GM19395 (cell line): ENCODE results near the gene UGT1A8.
"Not testable (repeated sequence)": the region's sequence is repeated elsewhere in the genome, so short reads cannot be mapped to it uniquely, and the experiment has no call there.

ENCODE experiments used
- ATAC-seq: cut with Tn5 transposase; IDR thresholded peaks from one replicate; pipeline ENCODE4 v1.9.1; 2021; ENCODE audit warnings: mild to moderate bottlenecking, moderate library complexity; ENCODE audit not compliant: unreplicated experiment

The UGT1A8 gene

DNA sequence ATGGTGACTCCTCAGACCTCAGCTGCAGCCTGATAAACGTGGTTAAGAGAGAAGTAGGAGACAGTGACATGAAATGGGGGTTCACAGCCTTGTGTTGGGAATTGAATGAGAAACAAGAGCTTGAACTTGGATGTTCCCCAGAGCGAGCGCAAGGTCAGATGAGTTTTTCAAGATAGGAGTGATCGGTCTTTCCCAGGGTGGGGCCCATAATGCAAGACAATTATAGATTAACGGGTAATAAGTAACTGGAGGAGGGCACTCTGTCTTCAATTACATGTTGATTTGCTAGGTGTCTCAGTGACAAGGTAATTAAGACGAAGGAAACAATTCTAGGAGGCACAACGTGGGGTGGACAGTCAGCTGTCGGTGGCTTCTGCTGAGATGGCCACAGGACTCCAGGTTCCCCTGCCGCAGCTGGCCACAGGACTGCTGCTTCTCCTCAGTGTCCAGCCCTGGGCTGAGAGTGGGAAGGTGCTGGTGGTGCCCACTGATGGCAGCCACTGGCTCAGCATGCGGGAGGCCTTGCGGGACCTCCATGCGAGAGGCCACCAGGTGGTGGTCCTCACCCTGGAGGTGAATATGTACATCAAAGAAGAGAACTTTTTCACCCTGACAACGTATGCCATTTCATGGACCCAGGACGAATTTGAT, 95.3 kb downstream of the UGT1A8 start, which contains the start of gene UGT1A5:
UGT1A5 (plus strand) TSS at position 297 of the 651 bp plus-strand sequence; CDS start at position 382, 85 bp downstream.
- no peak for ATAC-seq

DNA sequence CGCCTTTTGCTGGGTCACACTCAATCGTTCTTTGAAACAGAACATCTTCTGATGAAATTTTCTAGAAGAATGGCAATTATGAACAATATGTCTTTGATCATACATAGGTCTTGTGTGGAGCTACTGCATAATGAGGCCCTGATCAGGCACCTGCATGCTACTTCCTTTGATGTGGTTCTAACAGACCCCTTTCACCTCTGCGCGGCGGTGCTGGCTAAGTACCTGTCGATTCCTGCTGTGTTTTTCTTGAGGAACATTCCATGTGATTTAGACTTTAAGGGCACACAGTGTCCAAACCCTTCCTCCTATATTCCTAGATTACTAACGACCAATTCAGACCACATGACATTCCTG, 95.8 kb downstream of the UGT1A8 start:
- no peak for ATAC-seq

DNA sequence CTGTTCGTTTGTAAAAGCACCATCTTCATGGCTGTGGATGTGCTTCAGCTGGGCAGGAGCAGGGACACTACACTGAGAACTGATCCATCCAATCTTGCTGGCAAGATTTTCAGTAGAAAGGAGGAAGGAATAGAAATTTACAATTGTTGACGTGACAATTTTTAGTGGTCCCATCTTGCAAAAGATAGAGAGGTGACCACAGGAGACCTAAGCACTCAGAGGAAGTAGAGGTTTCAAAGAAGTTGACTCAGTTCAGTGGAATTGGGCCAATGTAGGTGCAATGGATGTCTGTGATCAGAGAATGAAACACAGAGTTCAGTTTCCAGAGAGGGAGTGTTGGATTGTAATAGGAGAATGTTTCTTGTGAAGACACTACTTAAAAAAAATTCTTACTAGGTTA, 96.7 kb downstream of the UGT1A8 start:
- ATAC-seq = no peak

DNA sequence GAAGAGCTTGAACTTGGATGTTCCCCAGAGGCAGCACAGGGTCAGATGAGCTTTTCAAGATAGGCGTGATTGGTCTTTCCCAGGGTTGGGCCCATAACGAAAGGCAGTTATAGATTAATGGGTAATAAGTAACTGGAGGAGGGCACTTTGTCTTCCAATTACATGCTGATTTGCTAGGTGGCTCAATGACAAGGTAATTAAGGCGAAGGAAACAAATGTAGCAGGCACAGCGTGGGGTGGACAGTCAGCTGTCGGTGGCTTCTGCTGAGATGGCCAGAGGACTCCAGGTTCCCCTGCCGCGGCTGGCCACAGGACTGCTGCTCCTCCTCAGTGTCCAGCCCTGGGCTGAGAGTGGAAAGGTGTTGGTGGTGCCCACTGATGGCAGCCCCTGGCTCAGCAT, 101.1 kb downstream of the UGT1A8 start, which contains the start of gene UGT1A4:
UGT1A4 (plus strand) TSS at position 185 of the 400 bp plus-strand sequence; CDS start at position 270, 85 bp downstream.
- ATAC-seq = no peak

DNA sequence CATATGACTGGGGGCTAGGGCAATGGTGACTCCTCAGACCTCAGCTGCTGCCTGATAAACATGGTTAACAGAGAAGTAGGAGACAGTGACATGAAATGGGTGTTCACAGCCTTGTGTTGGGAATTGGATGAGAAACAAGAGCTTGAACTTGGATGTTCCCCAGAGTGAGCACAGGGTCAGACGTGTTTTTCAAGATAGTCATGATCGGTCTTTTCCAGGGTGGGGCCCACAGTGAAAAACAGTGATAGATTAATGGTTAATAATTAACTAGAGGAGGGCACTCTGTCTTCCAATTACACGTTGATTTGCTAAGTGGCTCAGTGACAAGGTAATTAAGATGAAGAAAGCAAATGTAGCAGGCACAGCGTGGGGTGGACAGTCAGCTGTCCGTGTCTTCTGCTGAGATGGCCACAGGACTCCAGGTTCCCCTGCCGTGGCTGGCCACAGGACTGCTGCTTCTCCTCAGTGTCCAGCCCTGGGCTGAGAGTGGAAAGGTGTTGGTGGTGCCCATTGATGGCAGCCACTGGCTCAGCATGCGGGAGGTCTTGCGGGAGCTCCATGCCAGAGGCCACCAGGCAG, 111.4 kb downstream of the UGT1A8 start, which contains the start of gene UGT1A3:
UGT1A3 (plus strand) TSS at position 320 of the 579 bp plus-strand sequence; CDS start at position 405, 85 bp downstream.
- no peak for ATAC-seq

DNA sequence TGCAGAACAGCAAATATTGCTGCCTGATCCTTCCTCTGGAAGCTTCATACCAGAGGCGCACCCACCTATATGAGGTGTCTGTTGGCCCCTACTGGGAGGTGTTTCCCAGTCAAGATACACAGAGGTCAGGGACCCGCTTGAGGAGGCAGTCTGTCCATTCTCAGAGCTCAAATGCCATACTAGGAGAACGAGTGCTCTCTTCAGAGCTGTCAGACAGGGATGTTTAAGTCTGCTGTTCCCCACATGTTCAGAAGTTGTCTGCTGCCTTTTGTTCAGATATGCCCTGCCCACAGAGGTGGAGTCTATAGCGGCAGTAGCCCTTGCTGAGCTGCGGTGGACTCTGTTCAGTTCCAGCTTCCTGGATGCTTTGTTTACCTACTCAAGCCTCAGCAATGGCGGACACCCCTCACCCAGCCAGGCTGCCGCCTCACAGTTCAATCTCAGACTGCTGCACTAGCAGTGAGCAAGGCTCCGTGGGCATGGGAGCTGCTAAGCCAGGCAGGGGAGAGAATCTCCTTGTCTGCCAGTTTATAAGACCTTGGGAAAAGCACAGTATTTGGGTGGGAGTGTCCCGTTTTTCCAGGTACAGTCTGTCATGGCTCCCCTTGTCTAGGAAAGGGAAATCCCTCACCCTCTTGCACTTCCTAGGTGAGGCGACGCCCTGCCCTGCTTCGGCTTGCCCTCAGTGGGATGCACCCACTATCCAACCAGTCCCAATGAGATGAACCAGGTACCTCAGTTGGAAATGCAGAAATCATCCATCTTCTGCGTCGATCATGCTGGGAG, 119.6 kb downstream of the UGT1A8 start:
- ATAC-seq = not testable (repeated sequence)

DNA sequence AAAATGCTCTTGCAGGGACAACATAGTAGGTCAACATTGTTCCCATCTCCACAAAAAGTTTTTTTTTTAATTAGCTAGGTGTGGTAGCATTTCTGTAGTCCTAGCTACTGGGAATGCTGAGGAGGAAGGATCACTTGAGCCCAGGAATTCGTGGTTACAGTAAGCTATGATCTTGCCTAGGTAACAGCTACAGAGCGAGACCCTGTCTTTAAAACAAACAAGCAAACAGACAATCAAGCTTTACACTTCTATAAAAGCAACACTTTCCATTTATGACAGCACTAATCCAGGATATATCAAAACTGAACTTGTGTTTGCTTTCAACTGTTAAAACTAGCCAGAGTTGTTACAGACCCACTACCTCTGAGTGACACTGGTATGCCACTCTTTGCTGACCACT, 123.4 kb downstream of the UGT1A8 start:
- ATAC-seq = no peak

DNA sequence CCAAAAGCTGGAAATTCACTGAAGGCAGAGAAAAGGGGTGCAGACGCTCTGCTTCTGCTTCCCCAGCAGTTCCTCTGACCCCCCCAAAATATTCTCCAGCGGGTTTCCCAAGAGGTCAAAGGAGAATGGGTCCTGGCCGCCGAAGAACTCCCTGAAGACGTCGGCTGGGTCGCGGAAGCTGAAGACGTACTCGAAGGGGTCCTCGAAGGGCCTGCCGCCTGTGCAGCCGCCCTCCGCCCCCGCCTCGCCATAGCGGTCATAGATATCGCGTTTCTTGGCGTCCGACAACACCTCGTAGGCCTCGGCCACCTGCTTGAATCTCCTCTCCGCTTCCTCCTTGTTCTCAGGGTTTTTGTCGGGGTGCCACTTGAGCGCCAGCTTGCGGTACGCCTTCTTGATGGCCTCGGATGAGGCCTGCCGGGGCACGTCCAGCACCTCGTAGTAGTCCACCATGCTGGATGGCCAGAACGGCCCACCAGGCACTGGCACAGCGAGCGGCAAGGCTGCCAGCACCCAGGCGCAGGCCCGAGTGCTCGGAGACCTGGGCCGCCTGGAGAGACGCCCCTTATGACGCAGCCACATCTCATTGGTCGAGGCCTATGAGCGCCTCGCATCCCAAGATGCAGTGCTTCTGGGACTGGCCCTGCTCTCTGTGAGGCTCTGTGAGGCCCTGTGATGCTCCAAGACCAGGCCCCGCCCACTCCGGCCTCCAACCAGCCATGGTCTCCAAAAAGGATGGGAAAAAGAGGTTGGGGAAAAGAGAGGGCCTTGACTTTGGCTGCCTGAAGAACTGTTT, 126.2 kb downstream of the UGT1A8 start:
- no peak for ATAC-seq

DNA sequence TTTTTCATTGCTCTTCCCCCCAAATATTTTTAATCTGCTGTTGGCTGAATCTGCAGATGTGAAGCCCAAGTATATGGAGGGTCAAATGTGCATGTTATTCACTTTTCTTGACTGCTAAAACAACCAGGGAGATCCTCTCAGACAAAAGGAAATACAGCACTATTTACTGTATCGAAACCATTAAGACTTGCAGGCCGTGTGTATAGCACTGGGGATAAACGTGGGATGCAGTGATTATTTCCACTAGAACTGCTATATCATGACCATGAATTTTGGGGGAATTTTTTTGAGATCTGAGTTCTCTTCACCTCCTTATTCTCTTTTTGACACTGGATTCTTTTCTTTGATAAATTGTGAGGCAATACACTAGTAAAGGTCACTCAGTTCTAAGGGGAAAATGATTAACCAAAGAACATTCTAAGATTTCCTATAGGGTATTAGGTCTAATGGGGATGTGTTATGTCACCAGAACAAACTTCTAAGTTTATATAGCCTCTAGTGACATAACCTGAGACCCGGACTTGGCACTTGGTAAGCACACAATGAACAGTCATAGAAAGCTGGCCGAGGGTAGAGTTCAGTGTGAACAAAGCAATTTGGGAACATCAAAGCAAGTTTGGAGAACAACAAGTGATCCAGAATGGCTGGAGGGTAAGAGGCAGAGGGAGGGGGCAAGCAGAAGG, 127.8 kb downstream of the UGT1A8 start:
- ATAC-seq = no peak

DNA sequence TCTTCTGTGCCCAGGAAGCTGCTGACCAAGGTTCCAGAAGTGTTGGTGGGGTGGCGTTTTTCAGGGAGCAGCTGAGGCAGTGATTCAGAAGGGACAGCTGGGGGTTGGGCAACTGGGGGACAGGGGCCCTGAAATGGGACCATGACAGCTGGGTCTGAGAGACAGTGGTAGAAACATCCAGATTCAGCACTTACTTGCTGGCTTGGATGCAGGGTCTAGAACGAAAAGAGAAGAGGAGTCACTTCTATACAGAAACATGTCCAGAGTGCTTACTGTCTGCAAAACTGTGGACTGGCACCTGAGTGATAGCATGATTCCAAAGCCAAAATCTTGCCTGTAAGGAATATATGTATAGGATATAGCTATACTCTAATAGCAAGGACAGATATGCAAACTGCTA, 128.4 kb downstream of the UGT1A8 start:
- ATAC-seq = not testable (repeated sequence)

DNA sequence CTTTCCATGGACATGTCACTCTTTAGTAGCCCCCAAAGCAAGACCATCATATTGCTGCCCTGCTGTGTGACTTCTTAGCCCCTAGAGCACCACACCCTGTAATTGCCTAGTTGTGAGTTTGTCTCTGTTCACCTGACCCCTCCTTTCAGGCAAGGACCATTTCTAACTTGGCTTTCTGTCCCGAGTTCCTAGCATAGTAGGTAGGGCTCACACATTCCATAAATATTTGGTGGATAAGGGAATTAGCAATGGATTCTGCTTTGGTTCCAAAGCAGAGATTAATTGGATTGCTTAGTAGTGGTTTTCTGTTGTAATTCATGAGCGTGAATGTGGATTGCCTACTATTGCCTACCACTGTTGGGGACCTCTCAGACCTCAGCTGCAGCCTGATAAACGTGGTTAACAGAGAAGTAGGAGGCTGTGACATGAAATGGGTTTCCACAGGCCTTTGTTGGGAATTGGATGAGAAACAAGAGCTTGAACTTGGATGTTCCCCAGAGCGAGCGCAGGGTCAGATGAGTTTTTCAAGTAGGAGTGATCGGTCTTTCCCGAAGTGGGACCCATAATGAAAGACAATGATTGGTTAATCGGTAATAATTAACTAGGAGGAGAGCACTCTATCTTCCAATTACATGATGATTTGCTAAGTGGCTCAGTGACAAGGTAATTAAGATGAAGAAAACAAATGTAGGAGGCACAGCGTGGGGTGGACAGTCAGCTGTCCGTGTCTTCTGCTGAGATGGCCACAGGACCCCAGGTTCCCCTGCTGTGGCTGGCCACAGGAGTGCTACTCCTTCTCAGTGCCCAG, 129.2 kb downstream of the UGT1A8 start:
- ATAC-seq = no peak

DNA sequence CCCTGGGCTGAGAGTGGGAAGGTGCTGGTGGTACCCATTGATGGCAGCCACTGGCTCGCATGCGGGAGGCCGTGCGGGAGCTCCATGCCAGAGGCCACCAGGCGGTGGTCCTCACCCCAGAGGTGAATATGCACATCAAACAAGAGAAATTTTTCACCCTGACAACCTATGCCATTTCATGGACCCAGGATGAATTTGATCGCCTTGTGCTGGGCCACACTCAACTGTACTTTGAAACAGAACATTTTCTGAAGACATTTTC, 129.8 kb downstream of the UGT1A8 start:
- ATAC-seq = no peak

DNA sequence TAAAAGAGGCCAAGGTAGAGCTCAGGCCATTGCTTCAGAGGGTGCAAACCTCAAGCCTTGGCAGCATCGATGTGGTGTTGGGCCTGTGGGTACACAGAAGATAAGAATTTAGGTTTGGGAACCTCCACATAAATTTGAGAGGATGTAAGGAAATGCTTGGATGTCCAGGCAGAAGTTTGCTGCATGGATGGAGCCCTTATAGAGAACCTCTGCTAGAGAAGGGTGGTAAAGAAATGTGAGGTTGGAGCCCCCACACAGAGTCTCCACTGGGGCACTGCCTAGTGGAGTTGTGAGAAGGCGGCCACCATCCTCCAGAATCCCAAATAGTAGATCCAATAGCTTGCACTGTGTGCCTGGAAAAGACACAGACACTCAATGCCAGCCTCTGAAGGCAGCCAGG, 133.3 kb downstream of the UGT1A8 start:
- not testable (repeated sequence) for ATAC-seq

DNA sequence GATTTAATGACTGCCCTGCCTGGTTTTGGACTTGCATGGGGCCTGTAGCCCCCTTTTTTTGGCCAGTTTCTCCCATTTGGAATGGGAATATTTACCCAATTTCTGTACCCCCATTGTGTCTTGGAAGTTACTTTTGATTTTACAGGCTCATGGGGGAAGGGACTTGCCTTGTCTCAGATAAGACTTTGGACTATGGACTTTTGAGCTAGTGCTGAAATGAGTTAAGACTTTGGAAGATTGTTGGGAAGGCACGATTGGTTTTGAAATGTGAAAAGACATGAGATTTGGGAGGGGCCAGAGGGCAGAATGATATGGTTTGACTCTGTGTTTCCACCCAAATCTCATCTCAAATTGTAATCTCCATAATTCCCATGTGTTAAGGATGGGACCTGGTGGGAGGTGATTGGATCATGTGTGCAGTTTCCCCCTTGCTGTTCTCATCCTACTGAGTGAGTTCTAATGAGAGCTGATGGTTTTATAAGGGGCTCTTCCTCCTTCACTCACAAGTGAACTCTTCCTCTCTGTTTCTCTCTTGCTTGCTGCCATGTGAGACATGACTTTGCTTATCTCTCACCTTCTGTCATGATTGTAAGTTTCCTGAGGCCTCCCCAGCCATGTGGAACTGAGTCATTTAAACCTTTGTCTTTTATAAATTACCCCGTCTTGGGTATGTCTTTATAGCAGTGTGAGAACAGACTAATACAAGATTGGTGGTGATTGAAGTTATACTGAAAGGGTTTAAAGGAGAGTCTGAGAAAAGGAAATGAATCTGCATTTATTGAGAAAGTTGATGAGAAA, 134.0 kb downstream of the UGT1A8 start:
- not testable (repeated sequence) for ATAC-seq

DNA sequence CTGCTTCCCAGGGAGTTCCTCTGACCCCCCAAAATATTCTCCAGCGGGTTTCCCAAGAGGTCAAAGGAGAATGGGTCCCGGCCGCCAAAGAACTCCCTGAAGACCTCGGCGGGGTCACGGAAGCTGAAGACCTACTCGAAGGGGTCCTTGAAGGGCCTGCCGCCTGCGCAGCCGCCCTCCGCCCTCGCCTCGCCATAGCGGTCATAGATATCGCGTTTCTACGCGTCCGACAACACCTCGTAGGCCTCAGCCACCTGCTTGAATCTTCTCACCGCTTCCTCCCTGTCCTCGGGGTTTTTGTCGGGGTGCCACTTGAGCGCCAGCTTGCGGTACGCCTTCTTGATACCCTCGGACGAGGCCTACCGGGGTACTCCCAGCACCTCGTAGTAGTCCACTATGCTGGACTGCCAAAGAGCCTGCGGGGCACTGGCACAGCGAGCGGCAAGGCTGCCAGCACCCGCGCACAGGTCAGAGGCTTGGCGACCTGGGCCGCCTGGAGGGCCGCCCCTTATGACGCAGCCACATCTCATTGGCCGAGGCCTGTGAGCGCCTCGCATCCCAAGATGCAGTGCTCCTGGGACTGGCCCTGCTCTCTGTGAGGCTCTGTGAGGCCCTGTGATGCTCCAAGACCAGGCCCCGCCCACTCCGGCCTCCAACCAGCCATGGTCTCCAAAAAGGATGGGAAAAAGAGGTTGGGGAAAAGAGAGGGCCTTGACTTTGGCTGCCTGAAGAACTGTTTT, 137.6 kb downstream of the UGT1A8 start:
- no peak for ATAC-seq

DNA sequence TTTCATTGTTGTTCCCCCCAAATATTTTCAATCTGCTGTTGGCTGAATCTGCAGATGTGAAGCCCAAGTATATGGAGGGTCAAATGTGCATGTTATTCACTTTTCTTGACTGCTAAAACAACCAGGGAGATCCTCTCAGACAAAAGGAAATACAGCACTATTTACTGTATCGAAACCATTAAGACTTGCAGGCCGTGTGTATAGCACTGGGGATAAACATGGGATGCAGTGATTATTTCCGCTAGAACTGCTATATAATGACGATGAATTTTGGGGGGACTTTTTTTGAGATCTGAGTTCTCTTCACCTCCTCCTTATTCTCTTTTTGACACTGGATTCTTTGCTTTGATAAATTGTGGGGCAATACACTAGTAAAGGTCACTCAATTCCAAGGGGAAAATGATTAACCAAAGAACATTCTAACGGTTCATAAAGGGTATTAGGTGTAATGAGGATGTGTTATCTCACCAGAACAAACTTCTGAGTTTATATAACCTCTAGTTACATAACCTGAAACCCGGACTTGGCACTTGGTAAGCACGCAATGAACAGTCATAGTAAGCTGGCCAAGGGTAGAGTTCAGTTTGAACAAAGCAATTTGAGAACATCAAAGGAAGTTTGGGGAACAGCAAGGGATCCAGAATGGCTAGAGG, 139.1 kb downstream of the UGT1A8 start:
- ATAC-seq = no peak

DNA sequence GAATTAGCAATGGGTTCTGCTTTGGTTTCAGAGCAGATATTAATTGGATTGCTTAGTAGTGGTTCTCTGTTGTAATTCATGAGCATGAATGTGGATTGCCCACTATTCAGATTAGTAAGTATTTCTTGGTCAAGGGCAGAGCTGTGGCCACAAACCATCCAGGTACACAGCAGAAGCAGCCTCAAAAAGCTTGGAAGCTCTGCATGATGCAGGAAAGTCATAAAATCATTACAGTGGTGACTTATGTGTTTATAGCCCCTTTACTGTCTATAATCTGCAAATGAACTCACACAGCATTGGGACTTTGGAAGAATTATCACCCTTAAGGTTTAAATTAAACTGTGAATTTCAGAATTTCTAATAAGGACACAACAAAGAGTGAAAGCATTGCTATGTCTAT, 140.7 kb downstream of the UGT1A8 start:
- no peak for ATAC-seq

DNA sequence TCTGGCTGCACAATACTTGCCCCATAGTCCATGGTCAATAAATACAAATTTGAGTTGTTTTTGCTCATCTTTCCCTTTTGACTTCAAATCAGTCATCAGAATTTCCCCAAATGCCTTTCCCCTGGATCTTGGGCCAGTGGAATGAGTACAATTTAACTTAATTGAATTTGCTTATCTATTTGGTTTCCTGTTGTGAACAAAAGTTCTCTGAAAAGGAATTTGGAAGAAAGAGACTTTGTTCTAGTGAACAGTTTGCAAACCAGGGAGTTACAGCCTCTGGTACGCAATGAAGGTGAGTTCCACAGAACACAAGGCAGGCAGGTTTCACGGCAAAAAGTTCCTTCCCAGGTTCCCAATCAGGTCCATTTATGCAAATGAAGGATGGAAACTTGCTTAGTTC, 141.4 kb downstream of the UGT1A8 start:
- no peak for ATAC-seq
